SK-N-MC (cell line): Measurements from ENCODE around the gene DCST1.

Experiments used
- DNase-seq: peaks from one replicate; pipeline ENCODE4 v3.0.0-alpha.2; 2011; ENCODE audit warnings: low read depth, low spot score
- H3K27ac ChIP-seq: fragments of 200-600 bp; sonication (generic); 2 replicates; pipeline ENCODE4 v1.5.1; 2016; ENCODE audit warnings: mixed run types
- H3K36me3 ChIP-seq: fragments of 200-600 bp; sonication (generic); 2 replicates; pipeline ENCODE4 v1.6.1; 2017; ENCODE audit warnings: antibody characterized with exemption, low read length, mixed read lengths; ENCODE audit not compliant: insufficient read depth
- H3K4me3 ChIP-seq: fragments of 200-600 bp; sonication (generic); 2 replicates; pipeline ENCODE4 v1.5.1; 2016
- H3K9ac ChIP-seq: fragments of 200-600 bp; sonication (generic); 2 replicates; pipeline ENCODE4 v1.8.0; 2017; ENCODE audit warnings: mixed run types, mixed read lengths; ENCODE audit not compliant: insufficient read length
- H3K9me3 ChIP-seq: fragments of 200-600 bp; sonication (generic); 2 replicates; pipeline ENCODE4 v1.6.1; 2017; ENCODE audit warnings: low read depth, mild to moderate bottlenecking, antibody characterized with exemption, low read length, moderate library complexity, mixed read lengths
- EZH2 ChIP-seq: fragments of 200-600 bp; sonication (generic); IDR thresholded peaks from one replicate; pipeline ENCODE4 v1.6.1; 2017; ENCODE audit warnings: antibody characterized with exemption
- FOXP2 ChIP-seq: optimal IDR thresholded peaks from 2 replicates; pipeline ENCODE3; 2011; ENCODE audit warnings: mild to moderate bottlenecking, moderate library complexity; ENCODE audit not compliant: insufficient read depth; ENCODE audit errors: extremely low read length, control extremely low read depth
- POLR2AphosphoS5 ChIP-seq: IDR thresholded peaks from 2 replicates; pipeline ENCODE4 v1.6.1; 2012; ENCODE audit warnings: mild to moderate bottlenecking, low read depth, low read length, borderline replicate concordance

The DCST1 gene

DNA sequence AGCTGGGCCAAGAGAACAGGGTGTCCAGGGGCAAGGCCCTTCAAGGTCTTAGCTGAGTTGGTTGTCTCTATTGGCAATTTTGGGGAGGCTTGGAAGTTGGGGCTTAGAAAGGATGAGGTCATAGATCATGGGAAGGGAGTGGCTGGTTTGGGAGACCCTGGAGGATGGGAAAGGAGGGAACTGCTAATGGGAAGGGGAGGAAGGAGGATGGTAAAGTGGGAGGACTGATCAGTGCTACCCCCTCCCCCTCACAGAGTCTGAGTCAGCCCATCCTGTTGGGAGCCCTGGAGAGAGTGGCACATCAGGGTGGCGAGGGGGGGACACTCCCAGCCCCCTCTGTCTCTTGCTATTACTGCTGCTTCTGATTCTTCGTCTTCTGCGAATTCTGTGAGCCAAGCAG lies 35.0 kb downstream of the DCST1 start:
- Histone ChIP-seq H3K36me3 (peaks cover 23% of the 10 kb centered on the region; the same call in 1 of the 2 replicates), H3K9me3 (no peaks in the 10 kb centered on the region), H3K4me3 (no peak overlapping the region), H3K27ac (no peak overlapping the region), H3K9ac (no peak overlapping the region)
- TF ChIP-seq EZH2 (no peak), FOXP2 (no peak), POLR2AphosphoS5 (no peak)
- no peak for DNase-seq

DNA sequence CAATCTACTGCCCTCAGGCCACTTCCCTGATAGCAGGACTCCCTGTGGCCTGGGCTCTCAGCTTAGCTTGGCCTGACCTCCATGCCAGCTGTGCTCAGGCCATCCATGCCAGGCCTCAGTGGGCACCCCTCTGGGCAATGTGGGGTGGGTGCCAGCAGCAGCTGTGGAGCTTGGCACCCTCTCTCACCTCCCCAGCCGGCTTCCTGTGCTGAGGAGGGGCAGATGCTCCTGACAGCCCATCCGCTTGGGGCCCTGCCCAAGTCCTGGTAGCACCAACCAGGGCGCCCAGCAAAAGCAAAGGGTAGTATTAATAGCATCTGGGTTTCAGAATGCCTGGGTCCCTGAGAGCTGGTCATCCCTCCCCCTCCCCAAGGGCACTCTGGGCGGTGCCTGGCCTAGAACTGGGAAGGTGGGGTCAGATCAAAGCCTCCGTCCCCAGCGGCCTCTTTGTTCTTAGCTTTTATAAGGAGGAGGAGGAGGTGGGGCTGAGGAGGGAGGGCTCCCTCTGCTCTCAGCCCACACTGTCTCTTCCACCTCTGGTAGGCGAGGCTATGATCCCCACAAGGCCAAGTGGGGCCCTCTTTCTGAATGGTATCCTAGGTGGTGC lies 36.0 kb downstream of the DCST1 start:
- Histone ChIP-seq H3K4me3 (no peak overlapping the region), H3K9ac (no peak overlapping the region), H3K27ac (no peak overlapping the region), H3K36me3 (peaks cover 23% of the 10 kb centered on the region; the same call in 1 of the 2 replicates), H3K9me3 (no peaks in the 10 kb centered on the region)
- TF ChIP-seq EZH2 (no peak), POLR2AphosphoS5 (no peak), FOXP2 (no peak)
- no peak for DNase-seq

DNA sequence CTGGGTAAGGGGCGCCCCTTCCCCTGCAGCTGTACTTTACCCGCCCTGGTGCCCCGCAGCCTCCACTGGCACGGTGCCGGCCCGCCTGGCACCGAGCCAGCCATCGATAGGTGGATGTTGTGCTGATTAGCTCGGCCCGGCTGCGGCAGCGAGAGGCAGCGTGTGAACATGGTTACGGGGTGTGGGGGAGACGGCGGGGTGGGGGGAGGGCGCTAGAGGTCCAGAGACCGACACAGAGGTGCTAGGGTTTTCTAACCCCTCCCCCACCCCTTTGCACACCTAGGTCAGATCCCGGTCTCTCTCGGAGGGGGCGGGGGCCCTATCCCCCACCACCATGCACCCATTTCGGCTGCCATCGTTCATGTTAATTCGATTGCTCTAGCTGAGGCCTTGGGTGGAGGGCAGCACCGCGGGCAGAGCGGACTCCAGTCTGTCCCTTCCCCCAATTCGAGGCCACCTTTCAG lies 36.6 kb downstream of the DCST1 start:
- no peak overlapping the region for H3K9ac ChIP-seq
- TF ChIP-seq POLR2AphosphoS5 = no peak
- H3K36me3 ChIP-seq = peaks cover 23% of the 10 kb centered on the region; the same call in 1 of the 2 replicates
- no peak overlapping the region for H3K4me3 ChIP-seq
- H3K9me3 ChIP-seq = no peaks in the 10 kb centered on the region
- no peak overlapping the region for H3K27ac ChIP-seq
- DNase-seq = no peak

DNA sequence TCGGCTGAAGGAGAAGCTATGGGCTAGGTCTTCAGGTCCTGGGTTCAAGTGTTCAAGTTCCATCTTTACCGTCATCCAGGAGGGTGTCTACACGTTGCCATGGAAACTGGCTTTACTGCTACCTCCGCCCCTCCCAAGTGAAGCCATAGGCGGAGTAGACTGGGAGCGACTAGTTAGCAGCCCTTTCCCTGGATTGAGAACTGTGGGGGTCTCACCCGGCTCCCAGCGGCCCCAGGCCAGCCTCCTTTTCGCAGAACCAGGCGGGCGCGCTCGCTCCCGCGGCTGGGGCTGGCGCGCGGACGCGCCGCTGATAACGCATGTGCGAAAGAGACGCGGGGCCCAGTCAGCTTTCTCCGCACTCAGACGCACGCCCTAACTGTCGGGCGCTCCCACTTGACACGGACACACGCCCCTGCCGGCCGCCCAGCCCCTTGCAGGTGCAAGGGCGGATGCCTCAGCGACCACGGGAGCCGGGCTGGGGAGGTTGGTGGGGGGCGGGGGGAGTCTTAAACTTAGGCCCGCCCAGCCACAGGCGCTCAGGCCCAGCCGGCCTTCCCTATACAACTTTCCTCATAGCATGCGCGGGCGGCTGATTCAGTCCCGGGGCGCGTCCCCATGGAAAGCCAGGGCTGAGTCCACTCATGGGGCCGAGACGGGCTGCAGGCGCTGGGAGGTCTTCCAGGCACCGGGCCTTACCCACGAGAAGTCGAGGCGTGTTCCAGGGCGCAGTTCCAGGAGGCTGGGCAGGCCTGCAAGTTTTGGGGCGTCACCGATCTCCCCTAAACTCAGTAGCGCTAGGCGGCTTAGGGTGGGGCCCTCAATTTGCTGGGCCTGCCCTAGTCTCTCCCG lies 37.3 kb downstream of the DCST1 start:
- Histone ChIP-seq H3K9me3 (no peaks in the 10 kb centered on the region), H3K36me3 (peaks cover 23% of the 10 kb centered on the region; the same call in 1 of the 2 replicates), H3K27ac (no peak overlapping the region), H3K4me3 (no peak overlapping the region), H3K9ac (no peak overlapping the region)
- no peak for DNase-seq
- TF ChIP-seq EZH2 = no peak
- no peak for TF ChIP-seq FOXP2
- TF ChIP-seq POLR2AphosphoS5 = no peak; the same call in 1 of the 2 replicates

DNA sequence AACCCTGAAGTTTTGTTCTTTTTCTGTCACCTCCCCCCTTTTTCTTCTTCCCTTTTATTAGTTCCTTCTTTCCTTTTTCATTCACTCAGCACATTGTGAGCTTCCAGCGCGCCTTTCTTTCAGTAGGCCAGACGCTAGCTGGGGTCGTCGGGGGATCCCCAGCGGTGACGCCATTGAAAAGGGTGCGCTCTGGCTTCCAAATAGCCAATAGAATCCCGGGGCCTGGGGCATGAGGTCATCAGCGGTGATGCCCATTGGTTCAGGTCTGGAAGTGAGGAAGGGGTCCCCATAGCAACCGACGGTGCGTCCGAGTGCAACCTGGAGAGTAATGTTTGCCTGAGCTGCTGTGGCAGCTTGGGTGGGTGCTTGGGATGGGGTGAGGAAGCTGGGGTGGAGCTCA lies 38.1 kb downstream of the DCST1 start:
- Histone ChIP-seq H3K9ac (no peak overlapping the region), H3K27ac (no peak overlapping the region), H3K36me3 (peaks cover 17% of the 10 kb centered on the region; the same call in 1 of the 2 replicates), H3K9me3 (no peaks in the 10 kb centered on the region), H3K4me3 (no peak overlapping the region)
- no peak for DNase-seq
- no peak for TF ChIP-seq EZH2
- TF ChIP-seq FOXP2 = no peak
- no peak; the same call in 1 of the 2 replicates for TF ChIP-seq POLR2AphosphoS5

DNA sequence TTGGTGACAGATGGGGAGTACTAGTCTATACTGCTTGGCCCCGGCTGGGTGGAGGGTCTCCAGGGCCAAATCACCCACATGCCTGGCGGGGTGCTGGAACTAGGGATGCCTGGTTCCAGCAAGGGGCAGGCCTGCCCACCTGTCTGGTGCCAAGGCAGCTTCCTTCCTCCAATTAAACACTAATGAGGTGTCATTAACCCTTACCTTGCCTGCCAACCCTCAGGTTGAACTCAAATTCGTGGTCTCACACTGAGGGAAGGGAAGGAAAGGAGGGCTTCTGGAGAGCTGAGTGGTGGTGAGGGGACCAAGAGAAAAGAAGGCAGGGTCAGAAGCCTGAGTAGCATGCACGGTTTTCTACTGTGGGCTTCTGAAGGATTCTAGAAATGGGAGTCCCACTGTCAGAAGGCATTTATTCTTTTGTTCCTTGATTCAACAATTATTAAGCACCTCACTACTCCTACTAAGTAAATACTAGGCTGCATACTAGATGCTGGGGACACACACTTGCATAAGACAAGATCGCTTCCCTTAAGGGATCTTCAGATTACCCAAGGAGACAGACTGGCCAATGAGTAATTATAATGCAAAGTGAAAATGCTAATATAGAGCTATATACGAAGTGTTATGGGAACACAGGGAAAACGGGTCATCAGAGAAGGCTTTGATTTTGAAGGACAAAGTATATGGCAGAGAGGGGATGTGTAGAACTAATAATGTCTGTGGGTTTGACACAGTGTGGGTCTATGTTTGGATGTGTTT lies 39.1 kb downstream of the DCST1 start:
- H3K36me3 ChIP-seq = peaks cover 11% of the 10 kb centered on the region; the same call in 1 of the 2 replicates
- H3K27ac ChIP-seq = no peak overlapping the region
- DNase-seq = no peak
- TF ChIP-seq FOXP2 = no peak
- no peak for TF ChIP-seq EZH2
- TF ChIP-seq POLR2AphosphoS5 = no peak
- no peak overlapping the region for H3K4me3 ChIP-seq
- H3K9ac ChIP-seq = no peak overlapping the region
- no peaks in the 10 kb centered on the region for H3K9me3 ChIP-seq

DNA sequence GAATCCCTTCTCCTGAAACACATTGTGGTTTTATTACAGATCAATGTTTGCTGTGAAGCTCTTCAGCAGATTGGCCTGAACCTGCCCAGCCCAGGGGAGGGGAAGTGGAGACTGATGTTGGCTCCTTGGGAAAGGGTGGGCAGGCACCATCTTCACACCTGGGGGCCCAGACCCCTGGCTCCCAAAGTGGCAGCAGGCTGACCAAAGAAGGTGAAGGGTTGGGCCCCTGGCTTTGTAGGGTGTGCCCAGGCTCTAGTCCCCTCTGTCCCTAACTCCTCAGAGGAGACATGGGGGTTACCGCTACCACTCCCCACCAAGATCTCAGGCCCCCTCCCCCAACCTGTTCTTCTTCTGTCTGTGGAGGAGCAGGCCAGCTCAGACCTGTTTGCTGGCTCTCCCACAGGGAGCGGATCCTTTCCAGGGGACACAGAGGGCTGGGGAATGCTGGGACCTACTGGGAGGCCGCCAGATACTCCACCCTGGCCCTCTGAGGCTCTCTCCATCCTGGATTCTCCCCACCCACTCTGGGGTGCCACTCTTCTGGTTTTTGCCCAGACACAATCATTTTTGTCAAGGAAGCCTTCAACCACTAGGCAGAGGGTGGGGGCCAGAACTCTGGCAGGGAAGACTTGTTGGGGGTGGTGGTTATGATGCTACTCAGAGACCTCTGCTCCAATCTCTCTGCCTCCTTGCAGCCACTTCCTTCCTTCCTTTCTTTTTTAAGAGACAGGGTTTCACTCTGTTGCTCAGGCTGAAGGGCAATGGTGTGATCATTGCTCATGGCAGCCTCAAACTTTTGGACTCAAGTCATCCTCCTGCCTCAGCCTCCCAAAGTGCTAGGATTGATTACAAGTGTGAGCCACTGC lies 40.0 kb downstream of the DCST1 start:
- H3K9me3 ChIP-seq = no peaks in the 10 kb centered on the region
- TF ChIP-seq FOXP2 (no peak), POLR2AphosphoS5 (no peak), EZH2 (no peak)
- H3K27ac ChIP-seq = no peak overlapping the region
- no peak overlapping the region for H3K4me3 ChIP-seq
- peaks cover 11% of the 10 kb centered on the region; the same call in 1 of the 2 replicates for H3K36me3 ChIP-seq
- H3K9ac ChIP-seq = no peak overlapping the region
- DNase-seq = no peak
